ENCODE measurements around the gene BCL2L1. TPM values are rescaled to one million over a fixed set of nuclear protein-coding genes. Genes with fewer than 3 reads are reported as not detected.
"Not testable (repeated sequence)": the region's sequence is repeated elsewhere in the genome, so short reads cannot be mapped to it uniquely, and the experiment has no call there.

Gene BCL2L1
- polyA plus RNA-seq, 1 of the 3 experiments (the other 2 are of a cell fraction), result 99.9 TPM

GRCh38 chr20:31628057-31628456 lies 94.6 kb downstream of the BCL2L1 start:
- POLR2A ChIA-PET; H3K9ac ChIP-seq; H3K27ac ChIP-seq (ENCODE audit: low read depth in 2 of 2, low read length in 1 of 2); H3F3A ChIP-seq (replicated peaks; ENCODE audit: insufficient read depth); H3K9me2 ChIP-seq; H3K36me3 ChIP-seq (replicated peaks in 1 of 2; ENCODE audit: control insufficient read depth in 1 of 2, insufficient read depth in 2 of 2, low read length in 1 of 2); H3K27me3 ChIP-seq (ENCODE audit: insufficient read depth); H3K4me2 ChIP-seq; H3K4me3 ChIP-seq (ENCODE audit: low read depth in 2 of 2, low read length in 1 of 2); DNase-seq; H3K9me3 ChIP-seq; H3K4me1 ChIP-seq (ENCODE audit: control insufficient read depth in 1 of 2, insufficient read depth in 2 of 2, low read depth in 1 of 2, low read length in 1 of 2); H4K20me1 ChIP-seq (ENCODE audit: insufficient read depth); H3K79me2 ChIP-seq (ENCODE audit: insufficient read depth); H2AFZ ChIP-seq (ENCODE audit: low read depth): not testable (repeated sequence)
- WGBS (ENCODE audit: low lambda C conversion rate), result 59% methylated on average over 2 of the region's 2 CpGs
- CTCF ChIA-PET, result interaction anchor here (2.2 to 33.9 kb wide), 2 partner anchors 15 to 62 kb away, joined by 9 to 1802 read pairs; no protein-coding TSS in a partner anchor

GRCh38 chr20:31626534-31626933 lies 96.1 kb downstream of the BCL2L1 start:
- H4K20me1 ChIP-seq (ENCODE audit: insufficient read depth); H3K4me1 ChIP-seq (ENCODE audit: control insufficient read depth in 1 of 2, insufficient read depth in 2 of 2, low read depth in 1 of 2, low read length in 1 of 2); H3K4me3 ChIP-seq (ENCODE audit: low read depth in 2 of 2, low read length in 1 of 2); POLR2A ChIA-PET; DNase-seq; H3F3A ChIP-seq (replicated peaks; ENCODE audit: insufficient read depth); H3K9me3 ChIP-seq; H3K27me3 ChIP-seq (ENCODE audit: insufficient read depth); H3K9me2 ChIP-seq; H2AFZ ChIP-seq (ENCODE audit: low read depth); H3K27ac ChIP-seq (ENCODE audit: low read depth in 2 of 2, low read length in 1 of 2); H3K36me3 ChIP-seq (replicated peaks in 1 of 2; ENCODE audit: control insufficient read depth in 1 of 2, insufficient read depth in 2 of 2, low read length in 1 of 2); H3K9ac ChIP-seq; H3K4me2 ChIP-seq; H3K79me2 ChIP-seq (ENCODE audit: insufficient read depth): not testable (repeated sequence)
- CTCF ChIA-PET, result interaction anchor here (0.8 to 33.9 kb wide), 4 partner anchors 14 to 97 kb away, joined by 4 to 1802 read pairs (median 7); no protein-coding TSS in a partner anchor
- WGBS (ENCODE audit: low lambda C conversion rate), result 87% methylated on average over 8 of the region's 8 CpGs

DNA sequence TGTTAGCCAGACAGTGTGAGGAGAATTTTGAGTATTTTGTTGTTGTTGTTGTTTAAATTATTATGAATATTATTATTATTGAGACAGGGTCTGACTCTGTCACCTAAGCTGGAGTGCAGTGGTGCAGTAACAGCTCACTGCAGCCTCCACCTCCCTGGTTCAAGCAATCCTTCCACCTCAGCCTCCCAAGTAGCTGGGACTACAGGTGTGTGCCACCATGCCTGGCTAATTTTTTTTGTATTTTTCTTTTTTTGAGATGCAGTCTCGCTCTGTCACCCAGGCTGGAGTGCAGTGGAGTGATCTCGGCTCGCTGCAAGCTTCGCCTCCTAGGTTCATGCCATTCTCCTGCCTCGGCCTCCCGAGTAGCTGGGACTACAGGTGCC lies 99.6 kb downstream of the BCL2L1 start:
- CTCF ChIA-PET, result interaction anchor here (1.7 to 33.9 kb wide), 3 partner anchors 11 to 58 kb away, joined by 7 to 1802 read pairs (median 24); no protein-coding TSS in a partner anchor
- DNase-seq; H3K27me3 ChIP-seq (ENCODE audit: insufficient read depth); H4K20me1 ChIP-seq (ENCODE audit: insufficient read depth); H3K79me2 ChIP-seq (ENCODE audit: insufficient read depth); POLR2A ChIA-PET; H3K27ac ChIP-seq (ENCODE audit: low read depth in 2 of 2, low read length in 1 of 2); H3K9me2 ChIP-seq; H3K9ac ChIP-seq; H2AFZ ChIP-seq (ENCODE audit: low read depth); H3F3A ChIP-seq (replicated peaks; ENCODE audit: insufficient read depth); H3K4me1 ChIP-seq (ENCODE audit: control insufficient read depth in 1 of 2, insufficient read depth in 2 of 2, low read depth in 1 of 2, low read length in 1 of 2); H3K9me3 ChIP-seq; H3K4me3 ChIP-seq (ENCODE audit: low read depth in 2 of 2, low read length in 1 of 2); H3K36me3 ChIP-seq (replicated peaks in 1 of 2; ENCODE audit: control insufficient read depth in 1 of 2, insufficient read depth in 2 of 2, low read length in 1 of 2); H3K4me2 ChIP-seq: not testable (repeated sequence)
- WGBS (ENCODE audit: low lambda C conversion rate), result 92% methylated on average over 6 of the region's 6 CpGs

- Histone ChIP-seq H3K4me3 (ENCODE audit: low read depth in 2 of 2, low read length in 1 of 2) (no peak overlapping the region), H3F3A (replicated peaks; ENCODE audit: insufficient read depth) (no peaks in the 10 kb centered on the region), H4K20me1 (ENCODE audit: insufficient read depth) (no peaks in the 10 kb centered on the region), H3K79me2 (ENCODE audit: insufficient read depth) (no peaks in the 10 kb centered on the region), H3K9me3 (no peaks in the 10 kb centered on the region), H2AFZ (ENCODE audit: low read depth) (no peak overlapping the region), H3K9me2 (no peaks in the 10 kb centered on the region), H3K36me3 (replicated peaks in 1 of 2; ENCODE audit: control insufficient read depth in 1 of 2, insufficient read depth in 2 of 2, low read length in 1 of 2) (no peaks in the 10 kb centered on the region), H3K27ac (ENCODE audit: low read depth in 2 of 2, low read length in 1 of 2) (no peak overlapping the region), H3K9ac (no peak overlapping the region), H3K4me1 (ENCODE audit: control insufficient read depth in 1 of 2, insufficient read depth in 2 of 2, low read depth in 1 of 2, low read length in 1 of 2) (no peaks in the 10 kb centered on the region), H3K4me2 (no peak overlapping the region), H3K27me3 (ENCODE audit: insufficient read depth) (no peaks in the 10 kb centered on the region)
- no peak for DNase-seq
- ChIA-PET POLR2A (no interaction called here), CTCF (interaction anchor here (1.7 to 33.9 kb wide), 3 partner anchors 8 to 103 kb away, joined by 5 to 1802 read pairs (median 24); no protein-coding TSS in a partner anchor)
- WGBS (ENCODE audit: low lambda C conversion rate), result 86% methylated on average over 3 of the region's 3 CpGs
- TF ChIP-seq, protein P1, sequence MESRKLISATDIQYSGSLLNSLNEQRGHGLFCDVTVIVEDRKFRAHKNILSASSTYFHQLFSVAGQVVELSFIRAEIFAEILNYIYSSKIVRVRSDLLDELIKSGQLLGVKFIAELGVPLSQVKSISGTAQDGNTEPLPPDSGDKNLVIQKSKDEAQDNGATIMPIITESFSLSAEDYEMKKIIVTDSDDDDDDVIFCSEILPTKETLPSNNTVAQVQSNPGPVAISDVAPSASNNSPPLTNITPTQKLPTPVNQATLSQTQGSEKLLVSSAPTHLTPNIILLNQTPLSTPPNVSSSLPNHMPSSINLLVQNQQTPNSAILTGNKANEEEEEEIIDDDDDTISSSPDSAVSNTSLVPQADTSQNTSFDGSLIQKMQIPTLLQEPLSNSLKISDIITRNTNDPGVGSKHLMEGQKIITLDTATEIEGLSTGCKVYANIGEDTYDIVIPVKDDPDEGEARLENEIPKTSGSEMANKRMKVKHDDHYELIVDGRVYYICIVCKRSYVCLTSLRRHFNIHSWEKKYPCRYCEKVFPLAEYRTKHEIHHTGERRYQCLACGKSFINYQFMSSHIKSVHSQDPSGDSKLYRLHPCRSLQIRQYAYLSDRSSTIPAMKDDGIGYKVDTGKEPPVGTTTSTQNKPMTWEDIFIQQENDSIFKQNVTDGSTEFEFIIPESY (IDR thresholded peaks at IDR 0.05; ENCODE audit: borderline replicate concordance, low read depth), result no peak
- TF ChIP-seq RFX5 (IDR thresholded peaks at IDR 0.05; ENCODE audit: low read length), result no peak
- no peak for TF ChIP-seq SMC3 (IDR thresholded peaks at IDR 0.05; ENCODE audit: low read depth, low read length)
- TF ChIP-seq TAF1 (IDR thresholded peaks at IDR 0.05; ENCODE audit: borderline replicate concordance, low read depth, low read length), result no peak
- no peak for TF ChIP-seq REST (IDR thresholded peaks at IDR 0.05; ENCODE audit: low read depth, low read length)
- no peak for TF ChIP-seq GATA2 (CRISPR knock-in tag; IDR thresholded peaks at IDR 0.05)
- no peak for TF ChIP-seq RXRA (IDR thresholded peaks at IDR 0.05; ENCODE audit: borderline replicate concordance, low read depth)
- TF ChIP-seq, protein P2, sequence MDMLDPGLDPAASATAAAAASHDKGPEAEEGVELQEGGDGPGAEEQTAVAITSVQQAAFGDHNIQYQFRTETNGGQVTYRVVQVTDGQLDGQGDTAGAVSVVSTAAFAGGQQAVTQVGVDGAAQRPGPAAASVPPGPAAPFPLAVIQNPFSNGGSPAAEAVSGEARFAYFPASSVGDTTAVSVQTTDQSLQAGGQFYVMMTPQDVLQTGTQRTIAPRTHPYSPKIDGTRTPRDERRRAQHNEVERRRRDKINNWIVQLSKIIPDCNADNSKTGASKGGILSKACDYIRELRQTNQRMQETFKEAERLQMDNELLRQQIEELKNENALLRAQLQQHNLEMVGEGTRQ (IDR thresholded peaks at IDR 0.05; ENCODE audit: borderline replicate concordance, low read depth, low read length), result no peak
- TF ChIP-seq, protein P3, sequence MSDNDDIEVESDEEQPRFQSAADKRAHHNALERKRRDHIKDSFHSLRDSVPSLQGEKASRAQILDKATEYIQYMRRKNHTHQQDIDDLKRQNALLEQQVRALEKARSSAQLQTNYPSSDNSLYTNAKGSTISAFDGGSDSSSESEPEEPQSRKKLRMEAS (IDR thresholded peaks at IDR 0.05; ENCODE audit: low read depth), result no peak
Measured at GRCh38 chr20:31620246-31620645, 102.4 kb downstream of the BCL2L1 start.

Measured in SK-N-SH (cell line).